MM.1S (cell line): ENCODE data around the gene KCNA2.

ENCODE experiments used
- DNase-seq: peaks from one replicate; pipeline ENCODE4 v3.0.0-alpha.2; 2015
- H2AFZ ChIP-seq: fragments of 300-600 bp; sonication (generic); 2 replicates; pipeline ENCODE4 v1.6.0; 2016; ENCODE audit warnings: antibody characterized with exemption, low read length
- H3F3A ChIP-seq: fragments of 300-600 bp; sonication (generic); 2 replicates; pipeline ENCODE4 v1.6.1; 2016; ENCODE audit warnings: mild to moderate bottlenecking, antibody characterized with exemption, low read length, moderate library complexity, mixed read lengths; ENCODE audit not compliant: insufficient read depth
- H3K27ac ChIP-seq: fragments of 300-600 bp; sonication (generic); 2 replicates; pipeline ENCODE4 v1.5.1; 2016; ENCODE audit warnings: mild to moderate bottlenecking, low read length
- H3K27me3 ChIP-seq: fragments of 300-600 bp; sonication (generic); replicated peaks from 2 replicates; pipeline ENCODE4 v1.6.0; 2016; ENCODE audit warnings: low read length; ENCODE audit not compliant: insufficient read depth
- H3K36me3 ChIP-seq: fragments of 300-600 bp; sonication (generic); replicated peaks from 2 replicates; pipeline ENCODE4 v1.6.1; 2016; ENCODE audit warnings: mild to moderate bottlenecking, low read length, mixed read lengths; ENCODE audit not compliant: insufficient read depth
- H3K4me1 ChIP-seq: fragments of 300-600 bp; sonication (generic); 2 replicates; pipeline ENCODE4 v1.6.1; 2016; ENCODE audit warnings: low read length, mixed read lengths
- H3K4me2 ChIP-seq: fragments of 300-600 bp; sonication (generic); 2 replicates; pipeline ENCODE4 v1.6.0; 2016; ENCODE audit warnings: low read depth, low read length
- H3K4me3 ChIP-seq: fragments of 300-600 bp; sonication (generic); 2 replicates; pipeline ENCODE4 v1.5.1; 2016; ENCODE audit warnings: low read length, mixed read lengths
- H3K79me2 ChIP-seq: fragments of 300-600 bp; sonication (generic); 2 replicates; pipeline ENCODE4 v1.6.1; 2016; ENCODE audit warnings: mixed run types, low read length, mixed read lengths
- H3K9ac ChIP-seq: fragments of 300-600 bp; sonication (generic); 2 replicates; pipeline ENCODE4 v1.6.1; 2016; ENCODE audit warnings: low read length, mixed read lengths
- H3K9me2 ChIP-seq: fragments of 300-600 bp; sonication (generic); replicated peaks from 2 replicates; pipeline ENCODE4 v1.6.1; 2016; ENCODE audit warnings: mild to moderate bottlenecking, low read length, mixed read lengths; ENCODE audit not compliant: insufficient read depth
- H3K9me3 ChIP-seq: fragments of 300-600 bp; sonication (generic); replicated peaks from 2 replicates; pipeline ENCODE4 v1.6.1; 2016; ENCODE audit warnings: mild to moderate bottlenecking, low read length, mixed read lengths; ENCODE audit not compliant: insufficient read depth
- H4K20me1 ChIP-seq: fragments of 300-600 bp; sonication (generic); 2 replicates; pipeline ENCODE4 v1.6.1; 2016; ENCODE audit warnings: mild to moderate bottlenecking, low read length, moderate library complexity, mixed read lengths; ENCODE audit not compliant: insufficient read depth
- EZH2 ChIP-seq: fragments of 300-600 bp; sonication (generic); optimal IDR thresholded peaks from 2 replicates; pipeline ENCODE3; 2017; ENCODE audit warnings: low read depth, mild to moderate bottlenecking, antibody characterized with exemption, low read length, mixed read lengths
- EZH2phosphoT487 ChIP-seq: fragments of 300-600 bp; sonication (generic); IDR thresholded peaks from 2 replicates; pipeline ENCODE4 v1.6.1; 2018; ENCODE audit warnings: antibody characterized with exemption, low read length
- TF ChIP-seq, protein P1 (sequence below): fragments of 300-600 bp; sonication (generic); IDR thresholded peaks from 2 replicates; pipeline ENCODE4 v1.5.1; 2016; ENCODE audit warnings: antibody characterized with exemption, low read length, mixed read lengths

The KCNA2 gene

DNA sequence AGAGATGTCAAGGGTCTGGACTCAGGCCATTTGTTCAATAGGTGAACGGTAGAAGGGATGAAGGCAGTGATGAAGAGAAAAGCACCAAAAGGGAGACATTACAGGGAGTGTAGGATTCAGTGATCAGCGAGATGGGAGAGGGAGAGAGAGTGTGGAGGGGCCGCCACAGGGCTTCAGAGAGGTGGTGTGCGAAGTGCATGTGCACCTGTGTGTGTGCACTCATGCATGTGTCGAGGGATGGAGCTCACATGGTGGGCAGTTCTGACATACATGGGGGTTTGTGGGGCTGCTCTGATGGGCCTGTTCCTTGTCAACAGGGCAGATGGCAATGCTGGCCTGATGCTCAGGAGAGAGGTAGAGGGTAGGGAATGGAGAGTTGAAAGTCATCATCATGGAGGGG is 11.4 kb upstream of the KCNA2 start:
- H3K27ac ChIP-seq: no peak overlapping the region
- H3K79me2 ChIP-seq: peaks cover 14% of the 10 kb centered on the region
- H3F3A ChIP-seq: peaks cover 13% of the 10 kb centered on the region
- peaks cover 53% of the 10 kb centered on the region for H3K4me1 ChIP-seq
- no peaks in the 10 kb centered on the region for H3K27me3 ChIP-seq
- DNase-seq: no peak
- no peaks in the 10 kb centered on the region for H3K36me3 ChIP-seq
- H3K9ac ChIP-seq: no peak overlapping the region
- H3K4me3 ChIP-seq: no peak overlapping the region
- no peaks in the 10 kb centered on the region for H3K9me3 ChIP-seq
- H3K4me2 ChIP-seq: no peak overlapping the region
- no peak overlapping the region for H2AFZ ChIP-seq
- no peaks in the 10 kb centered on the region for H4K20me1 ChIP-seq
- H3K9me2 ChIP-seq: no peaks in the 10 kb centered on the region
- TF ChIP-seq EZH2: no peak

DNA sequence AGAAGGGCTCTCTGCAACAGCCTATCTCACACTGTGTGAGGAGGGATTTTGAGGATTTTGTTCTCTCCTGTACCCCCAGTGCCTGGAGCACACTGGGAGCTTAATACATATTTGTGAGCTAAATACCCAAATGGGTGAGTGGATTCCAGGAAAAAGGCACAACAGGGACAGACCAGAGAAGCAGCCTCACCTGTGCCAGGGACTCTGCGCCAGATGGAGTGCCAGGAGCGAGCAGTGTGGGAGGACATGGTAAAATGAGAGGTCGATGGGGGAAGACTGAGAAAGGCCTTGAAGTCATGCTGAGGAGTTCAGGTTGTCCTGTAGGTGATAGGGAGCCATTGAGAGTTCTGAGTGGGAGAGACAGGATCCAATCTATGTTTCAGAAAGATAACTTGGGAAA is 11.0 kb upstream of the KCNA2 start:
- H2AFZ ChIP-seq: no peak overlapping the region
- H3K4me3 ChIP-seq: no peak overlapping the region
- DNase-seq: no peak
- peak overlapping the region; percentile 22; the same call in 1 of the 2 replicates for H3K4me2 ChIP-seq
- no peaks in the 10 kb centered on the region for H4K20me1 ChIP-seq
- H3K27ac ChIP-seq: peak overlapping the region; percentile 33; the same call in 1 of the 2 replicates
- no peaks in the 10 kb centered on the region for H3K9me2 ChIP-seq
- peaks cover 13% of the 10 kb centered on the region for H3F3A ChIP-seq
- H3K79me2 ChIP-seq: peaks cover 10% of the 10 kb centered on the region
- H3K9ac ChIP-seq: no peak overlapping the region
- peaks cover 53% of the 10 kb centered on the region for H3K4me1 ChIP-seq
- no peaks in the 10 kb centered on the region for H3K9me3 ChIP-seq
- TF ChIP-seq, protein P1, sequence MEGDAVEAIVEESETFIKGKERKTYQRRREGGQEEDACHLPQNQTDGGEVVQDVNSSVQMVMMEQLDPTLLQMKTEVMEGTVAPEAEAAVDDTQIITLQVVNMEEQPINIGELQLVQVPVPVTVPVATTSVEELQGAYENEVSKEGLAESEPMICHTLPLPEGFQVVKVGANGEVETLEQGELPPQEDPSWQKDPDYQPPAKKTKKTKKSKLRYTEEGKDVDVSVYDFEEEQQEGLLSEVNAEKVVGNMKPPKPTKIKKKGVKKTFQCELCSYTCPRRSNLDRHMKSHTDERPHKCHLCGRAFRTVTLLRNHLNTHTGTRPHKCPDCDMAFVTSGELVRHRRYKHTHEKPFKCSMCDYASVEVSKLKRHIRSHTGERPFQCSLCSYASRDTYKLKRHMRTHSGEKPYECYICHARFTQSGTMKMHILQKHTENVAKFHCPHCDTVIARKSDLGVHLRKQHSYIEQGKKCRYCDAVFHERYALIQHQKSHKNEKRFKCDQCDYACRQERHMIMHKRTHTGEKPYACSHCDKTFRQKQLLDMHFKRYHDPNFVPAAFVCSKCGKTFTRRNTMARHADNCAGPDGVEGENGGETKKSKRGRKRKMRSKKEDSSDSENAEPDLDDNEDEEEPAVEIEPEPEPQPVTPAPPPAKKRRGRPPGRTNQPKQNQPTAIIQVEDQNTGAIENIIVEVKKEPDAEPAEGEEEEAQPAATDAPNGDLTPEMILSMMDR: no peak
- TF ChIP-seq EZH2phosphoT487: no peak
- TF ChIP-seq EZH2: no peak
- no peaks in the 10 kb centered on the region for H3K27me3 ChIP-seq
- no peaks in the 10 kb centered on the region for H3K36me3 ChIP-seq

DNA sequence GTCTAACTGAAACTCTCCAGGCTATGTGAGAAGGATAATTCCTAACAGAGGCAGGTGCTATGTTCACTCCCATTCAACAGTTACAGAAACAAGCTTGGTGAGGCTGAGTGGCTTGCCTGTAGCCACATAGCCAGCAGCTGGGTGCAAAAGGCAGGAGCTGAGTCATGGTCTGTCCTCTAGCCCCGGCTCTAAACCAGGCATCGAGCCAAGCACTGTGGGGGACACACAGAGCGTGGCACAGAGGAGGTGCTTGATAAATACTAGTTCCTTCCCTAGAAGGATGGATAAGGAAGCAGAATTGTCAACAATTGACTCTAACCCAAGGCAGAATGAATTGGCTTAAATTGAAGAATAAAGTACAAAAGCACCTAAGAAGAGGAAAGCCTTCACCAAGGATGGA is 10.4 kb upstream of the KCNA2 start:
- peaks cover 5% of the 10 kb centered on the region for H3K79me2 ChIP-seq
- no peaks in the 10 kb centered on the region for H3K36me3 ChIP-seq
- no peaks in the 10 kb centered on the region for H4K20me1 ChIP-seq
- H3K9me3 ChIP-seq: no peaks in the 10 kb centered on the region
- peaks cover 53% of the 10 kb centered on the region for H3K4me1 ChIP-seq
- no peaks in the 10 kb centered on the region for H3K9me2 ChIP-seq
- no peak overlapping the region for H3K4me3 ChIP-seq
- peak; percentile 47 for DNase-seq
- peak overlapping the region; percentile 22; the same call in 1 of the 2 replicates for H3K4me2 ChIP-seq
- H3K27me3 ChIP-seq: no peaks in the 10 kb centered on the region
- H3F3A ChIP-seq: peaks cover 13% of the 10 kb centered on the region
- H3K9ac ChIP-seq: no peak overlapping the region
- peak overlapping the region; percentile 33; the same call in 1 of the 2 replicates for H3K27ac ChIP-seq
- no peak for TF ChIP-seq EZH2
- TF ChIP-seq EZH2phosphoT487: no peak
- TF ChIP-seq, protein P1: no peak
- no peak overlapping the region for H2AFZ ChIP-seq

DNA sequence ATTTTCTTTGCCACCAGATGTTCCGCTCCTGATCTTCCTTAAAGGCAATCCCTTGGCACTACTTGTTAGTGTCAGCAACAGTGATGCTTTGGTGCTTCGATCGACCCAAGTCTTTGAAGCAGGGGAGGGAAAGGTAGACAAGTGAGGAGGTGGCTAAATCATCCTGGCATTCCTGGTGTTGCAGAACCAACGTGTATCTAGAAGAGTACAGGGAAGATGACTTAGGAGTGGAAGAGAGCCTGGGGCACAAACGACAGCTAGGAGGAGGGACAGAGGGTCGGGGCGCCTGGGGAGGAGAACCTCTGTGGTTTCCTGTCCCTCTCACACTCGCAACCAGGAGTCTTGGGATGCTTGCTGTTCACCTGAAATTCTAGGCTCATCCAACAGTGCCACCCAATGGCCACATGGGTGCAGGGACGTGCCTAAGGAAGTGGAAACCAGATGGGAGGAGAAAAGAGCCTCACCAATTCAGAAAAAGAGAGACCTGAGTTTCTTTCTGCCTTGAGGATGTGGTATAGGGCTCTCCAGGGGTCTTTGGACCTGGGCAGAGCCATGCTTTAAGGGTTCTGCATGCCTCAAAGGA is 9.5 kb upstream of the KCNA2 start:
- TF ChIP-seq, protein P1: peak; percentile 66
- TF ChIP-seq EZH2: no peak
- H4K20me1 ChIP-seq: no peaks in the 10 kb centered on the region
- H3K4me1 ChIP-seq: peaks cover 44% of the 10 kb centered on the region
- H3K27ac ChIP-seq: peak overlapping the region; percentile 33; the same call in 1 of the 2 replicates
- H3K9ac ChIP-seq: no peak overlapping the region
- no peaks in the 10 kb centered on the region for H3K9me3 ChIP-seq
- peaks cover 4% of the 10 kb centered on the region; the same call in 1 of the 2 replicates for H3K79me2 ChIP-seq
- peak; percentile 42 for DNase-seq
- no peaks in the 10 kb centered on the region for H3K27me3 ChIP-seq
- H3K4me2 ChIP-seq: peak overlapping the region; percentile 22; the same call in 1 of the 2 replicates
- H3F3A ChIP-seq: peaks cover 12% of the 10 kb centered on the region
- H3K4me3 ChIP-seq: no peak overlapping the region
- no peaks in the 10 kb centered on the region for H3K36me3 ChIP-seq
- no peaks in the 10 kb centered on the region for H3K9me2 ChIP-seq
- H2AFZ ChIP-seq: no peak overlapping the region
